GM23338 (cell line): ENCODE results near the gene GPR87. TPM values are rescaled to one million over a fixed set of nuclear protein-coding genes. Genes with fewer than 3 reads are reported as not detected.

Experiments
- ATAC-seq: fragments of 200-7000 bp; cut with Tn5 transposase; 3 replicates; pipeline ENCODE4 v1.9.1; 2020
- DNase-seq: peaks from one replicate; pipeline ENCODE4 v3.0.0-alpha.2; 2015; ENCODE audit warnings: low spot score
- H2AFZ ChIP-seq: fragments of 200-600 bp; sonication (generic); 2 replicates; pipeline ENCODE4 v1.8.0; 2016; ENCODE audit warnings: antibody characterized with exemption, mild to moderate bottlenecking, moderate library complexity
- H3F3A ChIP-seq: fragments of 200-600 bp; sonication (generic); replicated peaks from 2 replicates; pipeline ENCODE4 v1.8.0; 2017; ENCODE audit warnings: antibody characterized with exemption, mixed run types, low read depth
- H3K27ac ChIP-seq: fragments of 200-600 bp; sonication (generic); 2 replicates; pipeline ENCODE4 v1.6.1; 2016; ENCODE audit warnings: low read depth
- H3K27me3 ChIP-seq: fragments of 200-600 bp; sonication (generic); 2 replicates; pipeline ENCODE4 v1.8.0; 2016; ENCODE audit warnings: mild to moderate bottlenecking, mixed run types, moderate library complexity; ENCODE audit not compliant: insufficient read depth
- H3K36me3 ChIP-seq: fragments of 200-600 bp; sonication (generic); 2 replicates; pipeline ENCODE4 v1.8.0; 2016; ENCODE audit warnings: mild to moderate bottlenecking; ENCODE audit not compliant: insufficient read depth
- H3K4me1 ChIP-seq: fragments of 200-600 bp; sonication (generic); 2 replicates; pipeline ENCODE4 v1.8.0; 2016; ENCODE audit warnings: mild to moderate bottlenecking, moderate library complexity; ENCODE audit not compliant: insufficient read depth
- H3K4me2 ChIP-seq: fragments of 200-600 bp; sonication (generic); 2 replicates; pipeline ENCODE4 v1.7.1; 2017; ENCODE audit warnings: mixed run types
- H3K4me3 ChIP-seq: fragments of 200-600 bp; sonication (generic); 2 replicates; pipeline ENCODE4 v1.6.1; 2016; ENCODE audit warnings: mixed run types
- H3K79me2 ChIP-seq: fragments of 200-600 bp; sonication (generic); replicated peaks from 2 replicates; pipeline ENCODE4 v1.8.0; 2017; ENCODE audit warnings: mild to moderate bottlenecking; ENCODE audit not compliant: insufficient read depth
- H3K9me2 ChIP-seq: fragments of 200-600 bp; sonication (generic); 2 replicates; pipeline ENCODE4 v1.8.0; 2017; ENCODE audit not compliant: insufficient read depth
- H4K20me1 ChIP-seq: fragments of 200-600 bp; sonication (generic); replicated peaks from 2 replicates; pipeline ENCODE4 v1.8.0; 2017; ENCODE audit warnings: mild to moderate bottlenecking; ENCODE audit not compliant: insufficient read depth
- H3K27ac Mint-ChIP-seq: 2 replicates; pipeline ENCODE4 v1.8.0; 2020; ENCODE audit warnings: inconsistent platforms, mild to moderate bottlenecking, moderate library complexity, mixed read lengths
- H3K27me3 Mint-ChIP-seq: 3 replicates; pipeline ENCODE4 v1.8.0; 2022; ENCODE audit warnings: low read depth, mild to moderate bottlenecking, moderate library complexity, mixed read lengths, inconsistent platforms; ENCODE audit not compliant: insufficient read depth, poor library complexity
- H3K36me3 Mint-ChIP-seq: 3 replicates; pipeline ENCODE4 v1.8.0; 2021; ENCODE audit warnings: low read depth, mild to moderate bottlenecking, inconsistent platforms, moderate library complexity, mixed read lengths
- H3K4me1 Mint-ChIP-seq: 3 replicates; pipeline ENCODE4 v1.8.0; 2020; ENCODE audit warnings: mild to moderate bottlenecking, inconsistent platforms, mixed read lengths
- H3K4me3 Mint-ChIP-seq: 3 replicates; pipeline ENCODE4 v1.8.0; 2021; ENCODE audit warnings: moderate library complexity, mild to moderate bottlenecking, inconsistent platforms, mixed read lengths
- H3K9me3 Mint-ChIP-seq: 3 replicates; pipeline ENCODE4 v1.8.0; 2020; ENCODE audit warnings: moderate library complexity, mild to moderate bottlenecking, inconsistent platforms, mixed read lengths
- CTCF ChIP-seq, 2 experiments: fragments of 200-600 bp in 1 of 2; sonication (generic) in 1 of 2; conservative IDR thresholded peaks; 2 replicates each; pipeline versions ENCODE4 v1.5.1 to v1.6.1; 2016 to 2017; ENCODE audit warnings: antibody characterized with exemption in 2 of 2, low read depth in 2 of 2, mild to moderate bottlenecking in 2 of 2, moderate library complexity in 1 of 2
- ETS1 ChIP-seq: IDR thresholded peaks from 2 replicates; pipeline ENCODE4 v1.6.1; 2016; ENCODE audit warnings: antibody characterized with exemption
- EZH2 ChIP-seq: fragments of 200-600 bp; sonication (generic); IDR thresholded peaks from one replicate; pipeline ENCODE4 v1.8.0; 2017; ENCODE audit warnings: antibody characterized with exemption, mild to moderate bottlenecking, low read depth; ENCODE audit not compliant: unreplicated experiment
- EZH2phosphoT487 ChIP-seq: fragments of 200-600 bp; sonication (generic); IDR thresholded peaks from one replicate; pipeline ENCODE4 v1.8.1; 2018; ENCODE audit warnings: antibody characterized with exemption; ENCODE audit not compliant: unreplicated experiment
- POLR2AphosphoS5 ChIP-seq: IDR thresholded peaks from 2 replicates; pipeline ENCODE4 v1.6.1; 2016; ENCODE audit warnings: antibody characterized with exemption, low read depth
- STAT1 ChIP-seq: IDR thresholded peaks from one replicate; pipeline ENCODE4 v1.6.1; 2016; ENCODE audit warnings: antibody characterized with exemption; ENCODE audit not compliant: unreplicated experiment
- ZNF331 ChIP-seq: fragments of 250-450 bp; sonication (Bioruptor Pico); IDR thresholded peaks from 2 replicates; pipeline ENCODE4 v1.5.0; 2020; ENCODE audit warnings: low read depth, mild to moderate bottlenecking, moderate library complexity
- ZNF462 ChIP-seq: fragments of 250-450 bp; sonication (Bioruptor Pico); IDR thresholded peaks from 2 replicates; pipeline ENCODE4 v1.5.0; 2020; ENCODE audit warnings: mild to moderate bottlenecking, moderate library complexity
- polyA plus RNA-seq: library from polyadenylated mRNA; unstranded; fragments of >200 nt; fragmentation: Nextera tagmentation; extraction: Ambion mirVana; gene quantifications from 2 replicates; pipeline ENCODE4 v1.2.1, GENCODE V29; 2016
- total RNA-seq: library from RNA; depleted of rRNA; stranded (reverse); fragments of >200 nt; shearing (Covaris generic); gene quantifications from 2 replicates; pipeline ENCODE4 v1.2.3, GENCODE V29; 2014

The GPR87 gene
- total and polyA plus RNA-seq, 2 experiments from 2014 or later, result 0.21 TPM; not detected in 1

GRCh38 chr3:151345859-151346258 lies 29.2 kb upstream of the GPR87 start:
- H3K9me3 Mint-ChIP-seq, result no peaks in the 10 kb centered on the region
- Histone ChIP-seq H3K4me1 (peaks cover 37% of the 10 kb centered on the region), H3K27ac (no peak overlapping the region), H3K4me3 (no peak overlapping the region), H3K9me2 (no peaks in the 10 kb centered on the region), H3K4me2 (no peak overlapping the region), H3K27me3 (no peaks in the 10 kb centered on the region), H3F3A (no peaks in the 10 kb centered on the region), H3K36me3 (no peaks in the 10 kb centered on the region), H4K20me1 (no peaks in the 10 kb centered on the region), H3K79me2 (no peaks in the 10 kb centered on the region), H2AFZ (no peak overlapping the region)
- H3K36me3 Mint-ChIP-seq, result no peaks in the 10 kb centered on the region
- H3K27me3 Mint-ChIP-seq, result peaks cover 4% of the 10 kb centered on the region
- H3K27ac Mint-ChIP-seq, result no peak overlapping the region
- no peak overlapping the region for H3K4me3 Mint-ChIP-seq
- ATAC-seq, result no peak
- DNase-seq, result no peak
- peaks cover 44% of the 10 kb centered on the region for H3K4me1 Mint-ChIP-seq
- TF ChIP-seq ETS1 (no peak), ZNF331 (CRISPR knock-in tag) (no peak), POLR2AphosphoS5 (no peak), ZNF462 (no peak), STAT1 (no peak)

- Mint-ChIP-seq H3K27ac (no peak overlapping the region), H3K9me3 (no peaks in the 10 kb centered on the region), H3K27me3 (no peaks in the 10 kb centered on the region), H3K4me3 (no peak overlapping the region), H3K4me1 (peaks cover 15% of the 10 kb centered on the region), H3K36me3 (no peaks in the 10 kb centered on the region)
- DNase-seq, result no peak
- no peak for ATAC-seq
- no peaks in the 10 kb centered on the region for H3K27me3 ChIP-seq
- no peak overlapping the region for H3K4me3 ChIP-seq
- H2AFZ ChIP-seq, result no peak overlapping the region
- no peak overlapping the region for H3K27ac ChIP-seq
- no peaks in the 10 kb centered on the region; the same call in 1 of the 2 replicates for H3K9me2 ChIP-seq
- H3K4me1 ChIP-seq, result no peaks in the 10 kb centered on the region; the same call in 1 of the 2 replicates
- no peaks in the 10 kb centered on the region for H3F3A ChIP-seq
- no peaks in the 10 kb centered on the region for H3K36me3 ChIP-seq
- H3K4me2 ChIP-seq, result no peak overlapping the region
- no peaks in the 10 kb centered on the region for H3K79me2 ChIP-seq
- H4K20me1 ChIP-seq, result no peaks in the 10 kb centered on the region
- TF ChIP-seq EZH2phosphoT487, result no peak
- no peak for TF ChIP-seq CTCF (conservative IDR thresholded peaks at IDR 0.05; ENCODE audit: low read depth in 2 of 2)
- no peak for TF ChIP-seq EZH2
- TF ChIP-seq POLR2AphosphoS5, result no peak
Measured at GRCh38 chr3:151331696-151332095, 15.1 kb upstream of the GPR87 start.
